Gastrocnemius medialis (tissue), 4 donors: Measurements from ENCODE around the gene COP1. TPM values are rescaled to one million over a fixed set of nuclear protein-coding genes. Genes with fewer than 3 reads are reported as not detected.

Experiments
- ATAC-seq, 2 donors: fragments of 150-250 bp; one replicate each; pipeline ENCODE4 v1.9.1; 2016
- DNase-seq, 2 donors: peaks; one replicate each; pipeline ENCODE4 v3.0.0-alpha.2; 2019
- H3K27ac ChIP-seq, 4 donors: fragments of 200-600 bp; sonication (generic); 1 replicate in 1 of 4; 2 replicates in 3 of 4; pipeline ENCODE4 v1.5.1; 2016 to 2018; ENCODE audit warnings: mild to moderate bottlenecking in 2 of 4, moderate library complexity in 1 of 4
- H3K27me3 ChIP-seq, 3 donors: fragments of 200-600 bp; sonication (generic) in 2 of 3; 1 replicate in 1 of 3; 2 replicates in 2 of 3; pipeline versions ENCODE4 v1.5.1 to v1.6.0; 2016 to 2019; ENCODE audit warnings: mild to moderate bottlenecking in 1 of 3, moderate library complexity in 1 of 3
- H3K36me3 ChIP-seq, 2 donors: fragments of 200-600 bp; sonication (generic) in 1 of 2; one replicate each; pipeline ENCODE4 v1.5.1; 2017 to 2018
- H3K4me1 ChIP-seq, 2 donors: fragments of 200-600 bp; sonication (generic) in 1 of 2; one replicate each; pipeline ENCODE4 v1.5.1; 2016 to 2017; ENCODE audit warnings: mild to moderate bottlenecking in 2 of 2
- H3K4me3 ChIP-seq, 4 donors: fragments of 200-600 bp; sonication (generic) in 3 of 4; 1 replicate in 1 of 4; 2 replicates in 3 of 4; pipeline ENCODE4 v1.5.1; 2016 to 2019; ENCODE audit warnings: mild to moderate bottlenecking in 2 of 4
- H3K9me3 ChIP-seq, 3 donors: fragments of 200-600 bp; sonication (generic) in 2 of 3; 1 replicate in 1 of 3; 2 replicates in 2 of 3; pipeline ENCODE4 v1.5.1; 2016 to 2019
- CTCF ChIP-seq, 5 experiments: fragments of 450-650 bp in 3 of 5; fragments of 200-600 bp in 2 of 5; sonication (generic) in 2 of 5; IDR thresholded peaks in 4 of 5; conservative IDR thresholded peaks in 1 of 5; 1 replicate in 4 of 5; 2 replicates in 1 of 5; pipeline ENCODE4 v1.5.1; 2016 to 2019; ENCODE audit warnings: antibody characterized with exemption in 5 of 5, mild to moderate bottlenecking in 3 of 5, moderate library complexity in 3 of 5
- POLR2A ChIP-seq, 2 donors: fragments of 450-650 bp; IDR thresholded peaks; one replicate each; pipeline ENCODE4 v1.6.1; 2017; ENCODE audit warnings: antibody characterized with exemption in 2 of 2, mild to moderate bottlenecking in 2 of 2, moderate library complexity in 2 of 2
- in situ Hi-C, 4 donors: fragments of 200-750 bp; cut with MboI; loops; one replicate each; pipeline versions ENCODE4 v1.15.0 to v1.8.0; 2017; ENCODE audit warnings: low sequenced_read_pairs in 4 of 4
- intact Hi-C: fragments of 100-400 bp; cut with DNase I; formaldehyde crosslinking; loops from one replicate; pipeline ENCODE4 v1.15.1; 2023; ENCODE audit warnings: low total_unique reads
- total RNA-seq, 4 donors: library from RNA; depleted of rRNA; stranded (reverse); fragments of >200 nt; gene quantifications; one replicate each; pipeline versions ENCODE4 v1.1.0 to v1.2.3, GENCODE V29; 2016

Gene COP1
- total RNA-seq, 4 donors from 2014 or later = 19.6 to 29.7 (median 25.3) TPM

GRCh38 chr1:176049582-176049981 lies 157.5 kb downstream of the COP1 start:
- H3K27ac ChIP-seq = no peak overlapping the region
- no peak for DNase-seq
- H3K4me3 ChIP-seq = no peak overlapping the region
- H3K36me3 ChIP-seq = no peaks in the 10 kb centered on the region
- in situ Hi-C loops = no loop called here
- no peak for ATAC-seq
- no peaks in the 10 kb centered on the region for H3K27me3 ChIP-seq
- intact Hi-C loops = no loop called here
- no peaks in the 10 kb centered on the region for H3K9me3 ChIP-seq
- no peaks in the 10 kb centered on the region for H3K4me1 ChIP-seq
- no peak for TF ChIP-seq POLR2A (IDR thresholded peaks at IDR 0.05)
- TF ChIP-seq CTCF (IDR thresholded peaks at IDR 0.05 in 4 of 5, conservative IDR thresholded peaks at IDR 0.05 in 1 of 5) = no peak

- Histone ChIP-seq H3K4me3 (no peak overlapping the region), H3K36me3 (peaks cover 0 to 14% of the 10 kb centered on the region in 2 donors), H3K4me1 (no peaks in the 10 kb centered on the region), H3K27ac (no peak overlapping the region), H3K9me3 (no peaks in the 10 kb centered on the region), H3K27me3 (no peaks in the 10 kb centered on the region)
- ATAC-seq (no peak), DNase-seq (no peak)
- TF ChIP-seq CTCF (IDR thresholded peaks at IDR 0.05 in 4 of 5, conservative IDR thresholded peaks at IDR 0.05 in 1 of 5) (no peak), POLR2A (IDR thresholded peaks at IDR 0.05) (no peak)
- in situ Hi-C loops (no loop called here), intact Hi-C loops (no loop called here)
These were observed 160.2 kb downstream of the COP1 start for GRCh38 chr1:176046926-176047325.

GRCh38 chr1:176043537-176043936 lies 163.5 kb downstream of the COP1 start:
- H3K4me3 ChIP-seq = no peak overlapping the region
- H3K9me3 ChIP-seq = no peaks in the 10 kb centered on the region
- H3K4me1 ChIP-seq = no peaks in the 10 kb centered on the region
- in situ Hi-C loops = no loop called here
- DNase-seq = no peak
- no peak overlapping the region for H3K27ac ChIP-seq
- H3K27me3 ChIP-seq = no peaks in the 10 kb centered on the region
- no peak for TF ChIP-seq POLR2A (IDR thresholded peaks at IDR 0.05)
- no peak for TF ChIP-seq CTCF (IDR thresholded peaks at IDR 0.05 in 4 of 5, conservative IDR thresholded peaks at IDR 0.05 in 1 of 5)
- ATAC-seq = no peak
- intact Hi-C loops = no loop called here
- H3K36me3 ChIP-seq = peaks cover 0 to 34% of the 10 kb centered on the region in 2 donors

GRCh38 chr1:176033881-176034280 lies 173.2 kb downstream of the COP1 start:
- H3K9me3 ChIP-seq = no peaks in the 10 kb centered on the region
- in situ Hi-C loops = no loop called here
- DNase-seq (no peak), ATAC-seq (no peak)
- intact Hi-C loops = no loop called here
- TF ChIP-seq POLR2A (IDR thresholded peaks at IDR 0.05) (no peak), CTCF (IDR thresholded peaks at IDR 0.05 in 4 of 5, conservative IDR thresholded peaks at IDR 0.05 in 1 of 5) (no peak)
- peaks cover 0 to 10% of the 10 kb centered on the region in 2 donors for H3K36me3 ChIP-seq
- no peaks in the 10 kb centered on the region for H3K27me3 ChIP-seq
- H3K4me3 ChIP-seq = no peak overlapping the region
- H3K27ac ChIP-seq = no peak overlapping the region
- no peaks in the 10 kb centered on the region for H3K4me1 ChIP-seq

- ATAC-seq (no peak), DNase-seq (no peak)
- intact Hi-C loops = no loop called here
- Histone ChIP-seq H3K4me1 (no peaks in the 10 kb centered on the region), H3K4me3 (no peak overlapping the region), H3K27ac (no peak overlapping the region), H3K36me3 (peaks cover 0 to 10% of the 10 kb centered on the region in 2 donors), H3K9me3 (no peaks in the 10 kb centered on the region), H3K27me3 (no peaks in the 10 kb centered on the region)
- in situ Hi-C loops = no loop called here
- TF ChIP-seq CTCF (IDR thresholded peaks at IDR 0.05 in 4 of 5, conservative IDR thresholded peaks at IDR 0.05 in 1 of 5) = no peak
- no peak for TF ChIP-seq POLR2A (IDR thresholded peaks at IDR 0.05)
These were observed 173.6 kb downstream of the COP1 start for GRCh38 chr1:176033474-176033873.
